ENCODE data around the gene ZNF442. TPM values are rescaled to one million over a fixed set of nuclear protein-coding genes. Genes with fewer than 3 reads are reported as not detected.
A peak's percentile ranks its signal among the peaks of the same experiment; 100 is the strongest.
"Not testable (repeated sequence)": the region's sequence is repeated elsewhere in the genome, so short reads cannot be mapped to it uniquely, and the experiment has no call there.

Gene ZNF442
- total RNA-seq: under 1 TPM; 0.29 to 0.81 (median 0.73) TPM

DNA sequence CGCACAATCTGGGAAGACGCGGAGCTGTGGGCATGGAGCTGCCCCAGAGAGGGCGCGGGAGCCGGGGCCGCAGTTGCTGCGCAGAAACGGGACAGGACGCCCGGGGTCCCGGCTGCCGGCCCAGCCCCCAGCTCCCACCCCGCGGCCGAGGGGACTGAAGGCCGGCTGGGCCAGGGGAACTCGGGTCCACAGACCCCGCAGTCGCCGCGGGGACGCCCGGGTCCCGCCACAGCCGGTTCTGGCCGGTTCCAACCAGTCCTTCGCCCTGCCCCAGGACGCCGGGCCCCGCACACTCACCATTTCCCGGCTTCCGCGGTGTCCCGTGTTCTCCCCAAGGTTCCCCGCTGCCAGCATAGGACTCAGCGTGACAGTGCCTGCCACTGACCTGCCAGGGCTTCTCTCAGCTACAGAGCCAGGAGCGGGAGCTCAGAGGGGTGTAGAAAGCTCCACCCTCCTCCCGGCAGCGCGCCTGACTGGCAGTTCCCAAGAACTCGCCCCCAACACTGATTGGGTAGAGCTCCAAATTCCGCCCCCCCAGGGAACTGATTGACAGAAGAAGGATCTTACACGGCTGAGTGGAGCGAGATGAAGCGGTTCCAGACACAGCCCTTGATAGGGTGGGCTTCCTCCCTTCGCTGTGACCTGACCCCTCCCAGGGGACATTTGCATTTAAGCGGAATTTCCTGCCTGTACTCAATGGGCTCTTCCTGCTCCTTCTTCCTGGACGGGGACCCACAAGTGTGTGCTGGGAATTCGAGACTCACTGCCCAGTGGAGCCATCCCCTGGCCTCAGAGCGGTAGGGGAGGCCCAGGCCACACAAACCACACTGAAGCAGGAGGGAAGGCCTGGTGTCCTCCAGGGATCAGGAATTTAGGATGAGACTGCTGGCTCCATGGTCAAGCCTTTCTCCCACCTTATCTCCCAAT, at the start of gene ZNF442:
TSS of gene ZNF442 (minus strand) at position 448 of the 927 bp plus-strand sequence. CDS start 2,052 bp downstream, outside the sequence.
- peaks cover 20% of the 10 kb centered on the region for H3K4me1 Mint-ChIP-seq (ENCODE audit: low read depth)
- peak; percentile 99 to 100 for ATAC-seq

DNA sequence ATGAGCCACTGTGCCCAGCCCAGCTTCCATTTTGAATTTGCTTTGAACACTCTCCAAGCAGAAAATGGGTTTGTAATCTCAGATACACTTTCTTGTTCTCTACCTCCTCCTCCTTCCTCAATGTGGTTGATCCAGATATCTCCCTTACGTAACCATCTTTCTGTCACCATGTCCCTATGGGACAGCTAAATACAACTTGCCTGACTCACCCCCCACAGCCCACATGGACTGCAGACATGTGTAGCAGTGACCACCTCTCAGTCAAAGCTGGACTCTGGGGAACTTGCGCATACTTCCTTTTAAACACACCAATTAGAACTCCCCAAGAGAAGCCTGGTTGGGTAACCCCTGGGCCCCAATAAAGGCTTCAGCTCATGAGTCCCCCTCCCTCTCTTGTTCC, 46.4 kb upstream of the ZNF442 start:
- ATAC-seq (no peak), DNase-seq (no peak)
- H3K4me3 Mint-ChIP-seq: no peak overlapping the region
- H3K4me1 Mint-ChIP-seq (ENCODE audit: low read depth): no peaks in the 10 kb centered on the region
- H3K27me3 Mint-ChIP-seq (ENCODE audit: low read depth): no peaks in the 10 kb centered on the region
- peaks cover 12% of the 10 kb centered on the region for H3K9me3 Mint-ChIP-seq
- no peaks in the 10 kb centered on the region for H3K36me3 Mint-ChIP-seq (ENCODE audit: insufficient read depth)

More for the DNA sequence above, at the start of gene ZNF442:
- Mint-ChIP-seq H3K4me3 (peak within 1 kb of the TSS; percentile 85), H3K36me3 (ENCODE audit: insufficient read depth) (peaks cover 3% of the 10 kb centered on the region), H3K9me3 (no peaks in the 10 kb centered on the region), H3K27me3 (ENCODE audit: low read depth) (no peaks in the 10 kb centered on the region)
- DNase-seq: peak; percentile 81

- no peaks in the 10 kb centered on the region for H3K27me3 Mint-ChIP-seq (ENCODE audit: low read depth)
- peaks cover under 1% of the 10 kb centered on the region for H3K9me3 Mint-ChIP-seq
- ATAC-seq (peak; percentile 96 to 98), DNase-seq (peak; percentile 76)
- H3K36me3 Mint-ChIP-seq (ENCODE audit: insufficient read depth): peaks cover 8% of the 10 kb centered on the region
- peaks cover 17% of the 10 kb centered on the region for H3K4me1 Mint-ChIP-seq (ENCODE audit: low read depth)
- peak within 1 kb of the TSS; percentile 92 for H3K4me3 Mint-ChIP-seq
These were observed 35.4 kb upstream of the ZNF442 start, which contains the start of gene ZNF799 for GRCh38 chr19:12400633-12401502. ZNF799 (minus strand) TSS chr19:12401271; CDS start chr19:12401070, 201 bp downstream.

DNA sequence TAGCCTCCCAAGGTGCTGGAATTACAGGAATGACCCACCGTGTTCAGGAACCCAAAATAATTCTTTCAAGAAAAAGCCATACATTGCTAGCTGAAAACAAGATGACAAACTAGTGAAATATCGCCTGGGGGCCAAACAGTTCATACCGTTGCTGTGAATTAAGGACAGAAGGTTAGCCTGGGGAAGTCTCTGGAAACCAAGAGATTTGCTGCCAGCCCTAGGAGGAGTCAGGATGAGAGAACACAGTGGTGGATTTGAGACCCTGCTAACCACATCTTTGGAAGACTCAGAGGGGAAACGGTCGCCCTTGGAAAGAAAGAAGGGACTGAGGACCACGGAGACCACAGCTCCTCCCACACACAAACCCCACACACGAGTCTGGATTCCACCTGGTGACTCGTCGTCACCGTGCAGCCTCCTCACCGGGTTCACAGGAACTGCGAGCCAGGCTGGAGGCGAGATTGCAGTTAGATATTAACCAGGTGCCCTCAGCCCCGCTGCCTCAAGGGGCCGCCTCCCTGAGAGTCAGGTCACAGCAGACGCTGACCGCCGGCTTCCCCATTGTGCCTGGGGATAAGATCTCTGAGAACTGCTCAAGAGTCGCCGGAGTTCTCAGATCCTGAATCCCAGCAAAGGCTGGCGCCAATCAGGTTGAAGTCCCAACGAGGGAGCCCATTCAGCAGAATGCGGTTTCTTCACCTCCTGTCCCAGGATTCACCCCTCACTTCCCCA, 34.6 kb upstream of the ZNF442 start:
- ATAC-seq (peak; percentile 16 to 47), DNase-seq (peak; percentile 27)
- Mint-ChIP-seq H3K36me3 (ENCODE audit: insufficient read depth) (peaks cover 14% of the 10 kb centered on the region), H3K4me3 (peak overlapping the region; percentile 92), H3K4me1 (ENCODE audit: low read depth) (peaks cover 17% of the 10 kb centered on the region)
- H3K9me3 Mint-ChIP-seq; H3K27me3 Mint-ChIP-seq (ENCODE audit: low read depth): not testable (repeated sequence)

DNA sequence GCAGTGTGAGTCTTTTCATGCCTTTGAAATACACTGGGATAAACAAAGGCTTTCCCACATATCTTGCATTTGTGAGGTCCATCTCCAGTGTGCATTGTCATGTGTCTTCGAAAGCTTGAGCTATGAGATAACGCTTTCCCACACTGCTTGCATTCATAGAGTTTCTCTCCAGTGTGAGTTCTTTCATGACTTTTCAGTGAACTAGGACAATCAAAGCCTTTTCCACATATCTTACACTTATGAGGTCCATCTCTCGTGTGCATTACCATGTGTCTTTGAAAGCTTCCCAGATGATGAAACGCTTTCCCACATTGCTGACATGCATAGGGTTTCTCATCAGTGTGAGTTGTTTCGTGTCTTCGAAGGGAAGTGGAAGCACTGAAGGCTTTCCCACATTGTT, 25.7 kb upstream of the ZNF442 start:
- H3K27me3 Mint-ChIP-seq (ENCODE audit: low read depth); H3K4me3 Mint-ChIP-seq: not testable (repeated sequence)
- peaks cover 49% of the 10 kb centered on the region for H3K9me3 Mint-ChIP-seq

DNA sequence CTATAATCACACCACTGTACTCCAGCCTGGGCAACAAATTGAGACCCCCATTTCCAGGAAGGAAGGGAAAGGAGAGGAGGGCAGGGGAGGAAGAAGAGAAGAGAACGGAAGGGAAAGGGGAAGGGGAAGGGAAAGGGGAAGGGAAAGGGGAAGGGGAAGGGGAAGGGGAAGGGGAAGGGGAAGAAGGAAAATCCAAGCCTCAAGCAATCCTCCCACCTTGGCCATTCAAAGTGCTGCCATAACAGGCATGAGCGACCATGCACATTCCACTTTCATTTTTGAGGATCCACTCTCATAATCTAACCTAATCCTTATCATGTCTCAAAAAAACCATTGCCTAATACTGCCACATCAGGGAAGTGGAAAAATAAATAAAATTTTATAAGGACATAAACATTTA, 20.9 kb upstream of the ZNF442 start:
- not testable (repeated sequence) for H3K4me3 Mint-ChIP-seq; H3K4me1 Mint-ChIP-seq (ENCODE audit: low read depth); DNase-seq; H3K27me3 Mint-ChIP-seq (ENCODE audit: low read depth); ATAC-seq
- H3K36me3 Mint-ChIP-seq (ENCODE audit: insufficient read depth): peaks cover 28% of the 10 kb centered on the region
- H3K9me3 Mint-ChIP-seq: peaks cover 30% of the 10 kb centered on the region

More for the DNA sequence above, 25.7 kb upstream of the ZNF442 start:
- not testable (repeated sequence) for ATAC-seq; DNase-seq; H3K4me1 Mint-ChIP-seq (ENCODE audit: low read depth)
- peaks cover 54% of the 10 kb centered on the region for H3K36me3 Mint-ChIP-seq (ENCODE audit: insufficient read depth)

DNA sequence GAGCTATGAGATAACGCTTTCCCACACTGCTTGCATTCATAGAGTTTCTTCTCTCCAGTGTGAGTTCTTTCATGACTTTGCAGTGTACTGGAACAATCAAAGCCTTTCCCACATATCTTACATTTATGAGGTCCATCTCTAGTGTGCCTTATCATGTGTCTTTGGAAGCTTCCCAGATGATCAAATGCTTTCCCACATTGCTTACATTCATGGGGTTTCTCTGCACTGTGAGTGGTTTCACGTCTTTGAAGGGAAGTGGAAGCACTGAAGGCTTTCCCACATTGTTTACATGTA, 14.9 kb upstream of the ZNF442 start:
- peaks cover 28% of the 10 kb centered on the region for H3K36me3 Mint-ChIP-seq (ENCODE audit: insufficient read depth)
- peaks cover 46% of the 10 kb centered on the region for H3K9me3 Mint-ChIP-seq
- no peak for DNase-seq
- no peak overlapping the region for H3K4me3 Mint-ChIP-seq
- H3K4me1 Mint-ChIP-seq (ENCODE audit: low read depth): no peaks in the 10 kb centered on the region
- no peak for ATAC-seq
- no peaks in the 10 kb centered on the region for H3K27me3 Mint-ChIP-seq (ENCODE audit: low read depth)

GRCh38 chr19:12379732-12380443, 14.4 kb upstream of the ZNF442 start:
- no peak for DNase-seq
- no peak overlapping the region for H3K4me3 Mint-ChIP-seq
- no peaks in the 10 kb centered on the region for H3K27me3 Mint-ChIP-seq (ENCODE audit: low read depth)
- H3K9me3 Mint-ChIP-seq: peaks cover 42% of the 10 kb centered on the region
- H3K36me3 Mint-ChIP-seq (ENCODE audit: insufficient read depth): peaks cover 28% of the 10 kb centered on the region
- ATAC-seq: no peak
- no peaks in the 10 kb centered on the region for H3K4me1 Mint-ChIP-seq (ENCODE audit: low read depth)

- H3K4me1 Mint-ChIP-seq (ENCODE audit: low read depth): no peaks in the 10 kb centered on the region
These were observed 8.5 kb upstream of the ZNF442 start for GRCh38 chr19:12374026-12374425.

GRCh38 chr19:12364391-12365235, 870 bp downstream of the ZNF442 start:
- Mint-ChIP-seq H3K27me3 (ENCODE audit: low read depth) (no peaks in the 10 kb centered on the region), H3K4me1 (ENCODE audit: low read depth) (peaks cover 20% of the 10 kb centered on the region), H3K36me3 (ENCODE audit: insufficient read depth) (peaks cover 3% of the 10 kb centered on the region), H3K9me3 (no peaks in the 10 kb centered on the region), H3K4me3 (peak overlapping the region; percentile 85)
- ATAC-seq (no peak), DNase-seq (no peak)

More at GRCh38 chr19:12374026-12374425, 8.5 kb upstream of the ZNF442 start:
- no peak overlapping the region for H3K4me3 Mint-ChIP-seq
- DNase-seq (no peak), ATAC-seq (no peak)
- H3K27me3 Mint-ChIP-seq (ENCODE audit: low read depth): no peaks in the 10 kb centered on the region
- H3K36me3 Mint-ChIP-seq (ENCODE audit: insufficient read depth): peaks cover 8% of the 10 kb centered on the region
- peaks cover 24% of the 10 kb centered on the region for H3K9me3 Mint-ChIP-seq

- H3K4me3 Mint-ChIP-seq; DNase-seq; ATAC-seq; H3K36me3 Mint-ChIP-seq (ENCODE audit: insufficient read depth); H3K27me3 Mint-ChIP-seq (ENCODE audit: low read depth); H3K9me3 Mint-ChIP-seq: not testable (repeated sequence)
- peaks cover 20% of the 10 kb centered on the region for H3K4me1 Mint-ChIP-seq (ENCODE audit: low read depth)
These were observed 3.2 kb downstream of the ZNF442 start for GRCh38 chr19:12362236-12362635.

DNA sequence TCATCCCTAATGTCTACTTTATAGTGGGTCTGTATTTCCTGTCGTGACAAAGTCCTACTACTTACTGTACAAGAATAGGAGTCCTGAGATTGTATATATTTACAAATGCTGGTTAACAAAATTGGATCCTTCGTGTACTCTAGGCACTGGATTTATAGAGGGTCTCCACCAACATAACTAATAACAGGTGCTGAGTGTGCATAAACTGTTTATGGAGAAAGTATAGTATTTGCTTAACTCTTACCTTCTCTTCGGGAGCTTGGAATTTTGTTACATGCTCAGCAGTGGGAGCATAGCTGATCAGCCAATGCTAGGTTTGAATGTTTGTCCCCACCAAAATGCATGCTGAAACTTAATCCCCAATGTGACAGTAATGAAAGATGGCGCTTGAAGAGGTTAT, 12.1 kb downstream of the ZNF442 start:
- ATAC-seq (no peak), DNase-seq (no peak)
- Mint-ChIP-seq H3K4me1 (ENCODE audit: low read depth) (no peaks in the 10 kb centered on the region), H3K9me3 (peaks cover 49% of the 10 kb centered on the region), H3K4me3 (no peak overlapping the region), H3K36me3 (ENCODE audit: insufficient read depth) (peaks cover 36% of the 10 kb centered on the region), H3K27me3 (ENCODE audit: low read depth) (no peaks in the 10 kb centered on the region)

DNA sequence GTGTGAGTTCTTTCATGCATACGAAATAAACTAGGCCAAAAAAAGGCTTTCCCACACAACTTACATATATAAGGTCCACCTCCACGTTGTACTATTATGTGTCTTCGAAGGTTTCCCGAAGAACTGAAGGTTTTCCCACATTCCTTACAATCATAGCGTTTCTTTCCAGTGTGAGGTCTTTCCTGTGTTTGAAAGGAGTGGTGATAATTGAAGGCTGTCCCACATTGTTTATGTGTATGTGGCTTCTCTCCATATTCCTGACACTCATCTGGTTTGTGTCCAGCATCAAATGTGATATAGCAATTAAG, 14.6 kb downstream of the ZNF442 start:
- DNase-seq (no peak), ATAC-seq (no peak)
- peaks cover 33% of the 10 kb centered on the region for H3K36me3 Mint-ChIP-seq (ENCODE audit: insufficient read depth)
- peaks cover 53% of the 10 kb centered on the region for H3K9me3 Mint-ChIP-seq
- no peak overlapping the region for H3K4me3 Mint-ChIP-seq
- H3K4me1 Mint-ChIP-seq (ENCODE audit: low read depth): no peaks in the 10 kb centered on the region
- H3K27me3 Mint-ChIP-seq (ENCODE audit: low read depth): no peaks in the 10 kb centered on the region
